Ascending aorta (tissue), 2 donors: Measurements from ENCODE around the gene CPXM2. TPM values are rescaled to one million over a fixed set of nuclear protein-coding genes. Genes with fewer than 3 reads are reported as not detected.

Experiments used
- DNase-seq, 2 donors: peaks; one replicate each; pipeline ENCODE4 v3.0.0-alpha.2; 2019; ENCODE audit warnings: low spot score in 2 of 2
- H3K27ac ChIP-seq, 2 donors: fragments of 200-600 bp; sonication (generic); one replicate each; pipeline ENCODE4 v1.5.1; 2016 to 2017; ENCODE audit warnings: mild to moderate bottlenecking in 1 of 2
- H3K27me3 ChIP-seq: fragments of 200-600 bp; sonication (generic); one replicate; pipeline ENCODE4 v1.5.1; 2017
- H3K36me3 ChIP-seq, 2 donors: fragments of 200-600 bp; sonication (generic); one replicate each; pipeline ENCODE4 v1.5.1; 2016
- H3K4me1 ChIP-seq, 2 donors: fragments of 200-600 bp; sonication (generic); one replicate each; pipeline ENCODE4 v1.5.1; 2016 to 2017; ENCODE audit warnings: mild to moderate bottlenecking in 1 of 2
- H3K4me3 ChIP-seq, 2 donors: fragments of 200-600 bp; sonication (generic); one replicate each; pipeline ENCODE4 v1.5.1; 2016 to 2017; ENCODE audit warnings: mild to moderate bottlenecking in 1 of 2
- H3K9me3 ChIP-seq, 2 donors: fragments of 200-600 bp; sonication (generic); one replicate each; pipeline ENCODE4 v1.5.1; 2016
- CTCF ChIP-seq, 3 experiments: fragments of 200-600 bp in 2 of 3; fragments of 450-650 bp in 1 of 3; sonication (generic) in 2 of 3; IDR thresholded peaks; one replicate each; pipeline ENCODE4 v1.5.1; 2016 to 2019; ENCODE audit warnings: antibody characterized with exemption in 3 of 3, mild to moderate bottlenecking in 1 of 3, moderate library complexity in 1 of 3
- intact Hi-C: fragments of 100-400 bp; cut with DNase I; formaldehyde crosslinking; loops from one replicate; pipeline ENCODE4 v1.15.1; 2023
- total RNA-seq: library from RNA; depleted of rRNA; stranded (reverse); fragments of >200 nt; gene quantifications from one replicate; pipeline ENCODE4 v1.1.0, GENCODE V29; 2016

Gene CPXM2
- total RNA-seq, 1 donor from 2014 or later, result 125 TPM

- Histone ChIP-seq H3K9me3 (no peaks in the 10 kb centered on the region), H3K4me1 (no peaks in the 10 kb centered on the region), H3K27me3 (no peaks in the 10 kb centered on the region), H3K36me3 (no peaks in the 10 kb centered on the region), H3K27ac (no peak overlapping the region), H3K4me3 (no peak overlapping the region)
- TF ChIP-seq CTCF (IDR thresholded peaks at IDR 0.05), result no peak
- intact Hi-C loops, result no loop called here
- DNase-seq, result no peak
These were observed 185.4 kb downstream of the CPXM2 start for GRCh38 chr10:123706236-123706635.

- Histone ChIP-seq H3K9me3 (no peaks in the 10 kb centered on the region), H3K36me3 (no peaks in the 10 kb centered on the region), H3K27me3 (no peaks in the 10 kb centered on the region), H3K27ac (no peak overlapping the region), H3K4me3 (no peak overlapping the region), H3K4me1 (no peaks in the 10 kb centered on the region)
- intact Hi-C loops, result no loop called here
- TF ChIP-seq CTCF (IDR thresholded peaks at IDR 0.05), result no peak
- no peak for DNase-seq
These were observed 186.8 kb downstream of the CPXM2 start for GRCh38 chr10:123704812-123705211.

- no peak for TF ChIP-seq CTCF (IDR thresholded peaks at IDR 0.05)
These were observed 187.5 kb downstream of the CPXM2 start for GRCh38 chr10:123704076-123704475.

GRCh38 chr10:123703195-123703790, 188.3 kb downstream of the CPXM2 start:
- TF ChIP-seq CTCF (IDR thresholded peaks at IDR 0.05), result no peak
- no peaks in the 10 kb centered on the region for H3K9me3 ChIP-seq
- intact Hi-C loops, result no loop called here

More at GRCh38 chr10:123704076-123704475, 187.5 kb downstream of the CPXM2 start:
- intact Hi-C loops, result no loop called here
- Histone ChIP-seq H3K27me3 (no peaks in the 10 kb centered on the region), H3K27ac (no peak overlapping the region), H3K4me1 (no peaks in the 10 kb centered on the region), H3K4me3 (no peak overlapping the region), H3K36me3 (no peaks in the 10 kb centered on the region), H3K9me3 (no peaks in the 10 kb centered on the region)
- no peak for DNase-seq

More at GRCh38 chr10:123703195-123703790, 188.3 kb downstream of the CPXM2 start:
- no peaks in the 10 kb centered on the region for H3K4me1 ChIP-seq
- DNase-seq, result no peak
- H3K27ac ChIP-seq, result no peak overlapping the region
- H3K36me3 ChIP-seq, result no peaks in the 10 kb centered on the region
- H3K27me3 ChIP-seq, result no peaks in the 10 kb centered on the region
- no peak overlapping the region for H3K4me3 ChIP-seq

Other genes with a start within 250 kb of the CPXM2 start
- not detected for gene GPR26, start 225.5 kb downstream of the CPXM2 start, total RNA-seq
- 20.4 TPM for gene CHST15, start 201.8 kb upstream of the CPXM2 start, total RNA-seq